Calu3 (cell line): Measurements from ENCODE around the gene PCDHB7. TPM values are rescaled to one million over a fixed set of nuclear protein-coding genes. Genes with fewer than 3 reads are reported as not detected.
"Not testable (repeated sequence)": the region's sequence is repeated elsewhere in the genome, so short reads cannot be mapped to it uniquely, and the experiment has no call there.

Experiments
- BruUV-seq: library from RNA; stranded (reverse); fragments of 400-500 nt; replicated peaks from 2 replicates; lab custom pipeline; 2021; lab: Mats Ljungman, UMichigan
- CTCF ChIA-PET: fragments of 300-600 bp; sonication (Branson Sonifier 250); formaldehyde crosslinking; loops from one replicate; lab custom pipeline; 2022; ENCODE audit warnings: antibody characterized with exemption; lab: Charles Lee
- DNase-seq: peaks from one replicate; pipeline ENCODE4 v3.0.0; 2022
- H3K27ac Mint-ChIP-seq: one replicate; pipeline ENCODE4 v1.8.0; 2022; ENCODE audit warnings: mixed read lengths; ENCODE audit not compliant: unreplicated experiment
- H3K27me3 Mint-ChIP-seq: one replicate; pipeline ENCODE4 v1.8.0; 2022; ENCODE audit warnings: mixed read lengths; ENCODE audit not compliant: unreplicated experiment
- H3K36me3 Mint-ChIP-seq: one replicate; pipeline ENCODE4 v1.8.0; 2022; ENCODE audit warnings: mild to moderate bottlenecking, moderate library complexity, mixed read lengths; ENCODE audit not compliant: insufficient read depth, unreplicated experiment
- H3K4me1 Mint-ChIP-seq: one replicate; pipeline ENCODE4 v1.8.0; 2022; ENCODE audit warnings: mild to moderate bottlenecking, low read depth, mixed read lengths; ENCODE audit not compliant: unreplicated experiment
- H3K4me3 Mint-ChIP-seq: one replicate; pipeline ENCODE4 v1.8.0; 2022; ENCODE audit warnings: mild to moderate bottlenecking, low read depth, moderate library complexity, mixed read lengths; ENCODE audit not compliant: unreplicated experiment
- H3K9me3 Mint-ChIP-seq: one replicate; pipeline ENCODE4 v1.8.0; 2022; ENCODE audit warnings: low read depth, mixed read lengths; ENCODE audit not compliant: unreplicated experiment
- CTCF ChIP-seq: fragments of 200-600 bp; IDR thresholded peaks from one replicate; pipeline ENCODE4 v1.8.0; 2022; ENCODE audit warnings: antibody characterized with exemption; ENCODE audit not compliant: unreplicated experiment
- intact Hi-C: fragments of 100-400 bp; cut with micrococcal nuclease; formaldehyde crosslinking; loops from one replicate; pipeline ENCODE4 v1.10.0; 2022; ENCODE audit not compliant: unreplicated experiment
- total RNA-seq: library from RNA; stranded (reverse); gene quantifications from 2 replicates; pipeline ENCODE4 v1.2.3, GENCODE V29; 2022

PCDHB7 gene
- total RNA-seq, 1 experiment from 2014 or later = 0.26 TPM

GRCh38 chr5:141186897-141187512 lies 14.6 kb downstream of the PCDHB7 start, which contains the start of gene PCDHB9:
PCDHB9 (plus strand) TSS chr5:141187161; CDS start chr5:141187319, 158 bp downstream.
- Mint-ChIP-seq H3K4me1 (no peaks in the 10 kb centered on the region), H3K4me3 (peak within 1 kb of the TSS; percentile 53), H3K27ac (no peak within 1 kb of the TSS), H3K27me3 (no peaks in the 10 kb centered on the region), H3K9me3 (peaks cover 28% of the 10 kb centered on the region), H3K36me3 (no peaks in the 10 kb centered on the region)
- peak; percentile 66 for DNase-seq
- TF ChIP-seq CTCF = peak; percentile 24
- intact Hi-C loops = no loop called here
- CTCF ChIA-PET = interaction anchor here (0.6 to 1.3 kb wide), 4 partner anchors 22 to 377 kb away, joined by 3 to 6 read pairs (median 4); partner anchors contain the start of genes PCDHB12 and PCDHB14
- TSS peak; percentile 82 for BruUV-seq

GRCh38 chr5:141188682-141189081 lies 16.2 kb downstream of the PCDHB7 start:
- intact Hi-C loops, H3K4me3 Mint-ChIP-seq, H3K36me3 Mint-ChIP-seq: not testable (repeated sequence)

GRCh38 chr5:141189131-141189530 lies 16.7 kb downstream of the PCDHB7 start:
- H3K27me3 Mint-ChIP-seq, BruUV-seq, intact Hi-C loops: not testable (repeated sequence)

More at GRCh38 chr5:141188682-141189081, 16.2 kb downstream of the PCDHB7 start:
- H3K27ac Mint-ChIP-seq, H3K27me3 Mint-ChIP-seq, BruUV-seq, H3K4me1 Mint-ChIP-seq, CTCF ChIA-PET, DNase-seq: not testable (repeated sequence)
- peaks cover 25% of the 10 kb centered on the region for H3K9me3 Mint-ChIP-seq

GRCh38 chr5:141192110-141192725 lies 19.8 kb downstream of the PCDHB7 start, which contains the start of gene PCDHB10:
PCDHB10 (plus strand) TSS chr5:141192353; CDS start chr5:141192553, 200 bp downstream.
- H3K27ac Mint-ChIP-seq = no peak within 1 kb of the TSS
- H3K4me1 Mint-ChIP-seq = no peaks in the 10 kb centered on the region
- intact Hi-C loops = no loop called here
- peak; percentile 59 for DNase-seq
- H3K4me3 Mint-ChIP-seq = peak within 1 kb of the TSS; percentile 46
- peaks cover 17% of the 10 kb centered on the region for H3K9me3 Mint-ChIP-seq
- no peaks in the 10 kb centered on the region for H3K27me3 Mint-ChIP-seq
- no peaks in the 10 kb centered on the region for H3K36me3 Mint-ChIP-seq
- no peak for TF ChIP-seq CTCF
- BruUV-seq = no TSS peak
- CTCF ChIA-PET = interaction anchor here (1.0 to 1.2 kb wide), 2 partner anchors 158 to 366 kb away, joined by 3 read pairs; partner anchors contain the start of gene PCDHGB1

More at GRCh38 chr5:141189131-141189530, 16.7 kb downstream of the PCDHB7 start:
- CTCF ChIA-PET, H3K36me3 Mint-ChIP-seq, DNase-seq, H3K4me1 Mint-ChIP-seq, H3K4me3 Mint-ChIP-seq, H3K27ac Mint-ChIP-seq: not testable (repeated sequence)
- peaks cover 25% of the 10 kb centered on the region for H3K9me3 Mint-ChIP-seq

- CTCF ChIA-PET, H3K4me3 Mint-ChIP-seq, H3K36me3 Mint-ChIP-seq: not testable (repeated sequence)
Measured at GRCh38 chr5:141194332-141194731, 21.9 kb downstream of the PCDHB7 start.

More at GRCh38 chr5:141194332-141194731, 21.9 kb downstream of the PCDHB7 start:
- intact Hi-C loops, H3K27ac Mint-ChIP-seq, DNase-seq, H3K4me1 Mint-ChIP-seq, BruUV-seq, H3K27me3 Mint-ChIP-seq: not testable (repeated sequence)
- peaks cover 16% of the 10 kb centered on the region for H3K9me3 Mint-ChIP-seq
